Neural cell (in vitro differentiated cells): ENCODE measurements around the gene ELN. TPM values are rescaled to one million over a fixed set of nuclear protein-coding genes. Genes with fewer than 3 reads are reported as not detected.
"Not testable (repeated sequence)": the region's sequence is repeated elsewhere in the genome, so short reads cannot be mapped to it uniquely, and the experiment has no call there.

ENCODE experiments used
- H2AFZ ChIP-seq: fragments of 200-600, 300-800 bp; sonication (generic), shearing (Covaris generic); 2 replicates; pipeline ENCODE4 v1.6.0; 2014; ENCODE audit warnings: low read depth, mild to moderate bottlenecking, antibody characterized with exemption, low read length, moderate library complexity
- H3F3A ChIP-seq: fragments of 200-600 bp; shearing (Covaris generic); 2 replicates; pipeline ENCODE4 v1.6.1; 2016; ENCODE audit warnings: mild to moderate bottlenecking, moderate library complexity, mixed read lengths, antibody characterized with exemption, low read length; ENCODE audit not compliant: insufficient read depth, poor library complexity, severe bottlenecking
- H3K27ac ChIP-seq: fragments of 200-600, 300-800 bp; sonication (generic), shearing (Covaris generic); 2 replicates; pipeline ENCODE4 v1.5.1; 2014; ENCODE audit warnings: mild to moderate bottlenecking, low read length, moderate library complexity
- H3K27me3 ChIP-seq: fragments of 300-800, 200-600 bp; sonication (generic), shearing (Covaris generic); 2 replicates; pipeline ENCODE4 v1.6.0; 2014; ENCODE audit warnings: mild to moderate bottlenecking, low read depth, low read length, moderate library complexity; ENCODE audit not compliant: insufficient read depth
- H3K36me3 ChIP-seq: fragments of 300-800, 200-600 bp; sonication (generic), shearing (Covaris generic); 2 replicates; pipeline ENCODE4 v1.5.1; 2014; ENCODE audit warnings: mild to moderate bottlenecking, antibody characterized with exemption, low read length, moderate library complexity; ENCODE audit not compliant: insufficient read depth
- H3K4me2 ChIP-seq: fragments of 300-800, 200-600 bp; sonication (generic), shearing (Covaris generic); 2 replicates; pipeline ENCODE4 v1.6.0; 2014; ENCODE audit warnings: mild to moderate bottlenecking, low read length
- H3K4me3 ChIP-seq: fragments of 300-800, 200-600 bp; sonication (generic), shearing (Covaris generic); 2 replicates; pipeline ENCODE4 v1.5.1; 2014; ENCODE audit warnings: mild to moderate bottlenecking, low read length, moderate library complexity
- H3K79me2 ChIP-seq: fragments of 200-600 bp; shearing (Covaris generic); replicated peaks from 2 replicates; pipeline ENCODE4 v1.6.0; 2014; ENCODE audit warnings: mild to moderate bottlenecking, low read length, moderate library complexity; ENCODE audit not compliant: insufficient read depth
- H3K9ac ChIP-seq: fragments of 300-800, 200-600 bp; sonication (generic), shearing (Covaris generic); 2 replicates; pipeline ENCODE4 v1.6.1; 2016; ENCODE audit warnings: mild to moderate bottlenecking, low read length, mixed read lengths
- H3K9me2 ChIP-seq: fragments of 200-600 bp; shearing (Covaris generic); 2 replicates; pipeline ENCODE4 v1.6.1; 2016; ENCODE audit warnings: mild to moderate bottlenecking, low read length, mixed read lengths; ENCODE audit not compliant: insufficient read depth
- H3K9me3 ChIP-seq: fragments of 200-600, 300-800 bp; sonication (generic), shearing (Covaris generic); 2 replicates; pipeline ENCODE4 v1.6.1; 2016; ENCODE audit warnings: mild to moderate bottlenecking, mixed run types, low read length, moderate library complexity, mixed read lengths
- H4K20me1 ChIP-seq: fragments of 200-600 bp; shearing (Covaris generic); 2 replicates; pipeline ENCODE4 v1.6.1; 2016; ENCODE audit warnings: mild to moderate bottlenecking, mixed run types; ENCODE audit not compliant: insufficient read depth
- EP300 ChIP-seq: fragments of 450-650 bp; conservative IDR thresholded peaks from 2 replicates; pipeline ENCODE4 v1.6.1; 2014; ENCODE audit warnings: antibody characterized with exemption, mild to moderate bottlenecking, moderate library complexity; ENCODE audit not compliant: poor library complexity, severe bottlenecking
- EZH2 ChIP-seq: fragments of 200-600, 300-800 bp; shearing (Covaris generic), sonication (generic); IDR thresholded peaks from 2 replicates; pipeline ENCODE4 v1.6.1; 2014; ENCODE audit warnings: antibody characterized with exemption, low read length, borderline replicate concordance, mild to moderate bottlenecking; ENCODE audit not compliant: insufficient read depth, poor library complexity, severe bottlenecking
- MXI1 ChIP-seq: fragments of 450-650 bp; conservative IDR thresholded peaks from 2 replicates; pipeline ENCODE4 v1.6.1; 2014; ENCODE audit warnings: antibody characterized with exemption, mild to moderate bottlenecking; ENCODE audit not compliant: poor library complexity, severe bottlenecking
- POLR2AphosphoS5 ChIP-seq: IDR thresholded peaks from 2 replicates; pipeline ENCODE4 v1.6.1; 2012
- RAD21 ChIP-seq: fragments of 450-650 bp; conservative IDR thresholded peaks from 2 replicates; pipeline ENCODE4 v1.6.1; 2014; ENCODE audit warnings: antibody characterized with exemption, mild to moderate bottlenecking, moderate library complexity
- REST ChIP-seq: IDR thresholded peaks from 2 replicates; pipeline ENCODE4 v1.6.1; 2012; ENCODE audit warnings: borderline replicate concordance
- SMC3 ChIP-seq: fragments of 450-650 bp; conservative IDR thresholded peaks from 2 replicates; pipeline ENCODE4 v1.6.1; 2014; ENCODE audit warnings: antibody characterized with exemption, mild to moderate bottlenecking, moderate library complexity; ENCODE audit not compliant: poor library complexity
- TAF1 ChIP-seq: IDR thresholded peaks from 2 replicates; pipeline ENCODE4 v1.6.1; 2012; ENCODE audit warnings: low read depth
- polyA plus RNA-seq: library from polyadenylated mRNA; depleted of rRNA; stranded (reverse); fragments of >200 nt; gene quantifications from 2 replicates; pipeline ENCODE4 v1.2.3, GENCODE V29; 2014
- TF ChIP-seq, protein P1 (sequence below): fragments of 450-650 bp; IDR thresholded peaks from 2 replicates; pipeline ENCODE4 v1.5.1; 2014; ENCODE audit warnings: antibody characterized with exemption, mild to moderate bottlenecking, moderate library complexity; ENCODE audit not compliant: poor library complexity, severe bottlenecking

The ELN gene
- polyA plus RNA-seq, 1 donor from 2014 or later, result not detected

- H2AFZ ChIP-seq, result no peak overlapping the region
- H3K36me3 ChIP-seq, result no peaks in the 10 kb centered on the region
- H3F3A ChIP-seq, result no peaks in the 10 kb centered on the region
- no peak overlapping the region for H3K27ac ChIP-seq
- no peak overlapping the region for H3K9ac ChIP-seq
- no peak overlapping the region for H3K4me3 ChIP-seq
- TF ChIP-seq REST, result no peak
- TF ChIP-seq, protein P1, sequence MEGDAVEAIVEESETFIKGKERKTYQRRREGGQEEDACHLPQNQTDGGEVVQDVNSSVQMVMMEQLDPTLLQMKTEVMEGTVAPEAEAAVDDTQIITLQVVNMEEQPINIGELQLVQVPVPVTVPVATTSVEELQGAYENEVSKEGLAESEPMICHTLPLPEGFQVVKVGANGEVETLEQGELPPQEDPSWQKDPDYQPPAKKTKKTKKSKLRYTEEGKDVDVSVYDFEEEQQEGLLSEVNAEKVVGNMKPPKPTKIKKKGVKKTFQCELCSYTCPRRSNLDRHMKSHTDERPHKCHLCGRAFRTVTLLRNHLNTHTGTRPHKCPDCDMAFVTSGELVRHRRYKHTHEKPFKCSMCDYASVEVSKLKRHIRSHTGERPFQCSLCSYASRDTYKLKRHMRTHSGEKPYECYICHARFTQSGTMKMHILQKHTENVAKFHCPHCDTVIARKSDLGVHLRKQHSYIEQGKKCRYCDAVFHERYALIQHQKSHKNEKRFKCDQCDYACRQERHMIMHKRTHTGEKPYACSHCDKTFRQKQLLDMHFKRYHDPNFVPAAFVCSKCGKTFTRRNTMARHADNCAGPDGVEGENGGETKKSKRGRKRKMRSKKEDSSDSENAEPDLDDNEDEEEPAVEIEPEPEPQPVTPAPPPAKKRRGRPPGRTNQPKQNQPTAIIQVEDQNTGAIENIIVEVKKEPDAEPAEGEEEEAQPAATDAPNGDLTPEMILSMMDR, result no peak
- TF ChIP-seq POLR2AphosphoS5, result no peak
- TF ChIP-seq EZH2, result no peak
- H3K27me3 ChIP-seq, result no peaks in the 10 kb centered on the region
- H3K9me2 ChIP-seq, result no peaks in the 10 kb centered on the region
- no peaks in the 10 kb centered on the region for H4K20me1 ChIP-seq
- H3K79me2 ChIP-seq, result no peaks in the 10 kb centered on the region
- H3K9me3 ChIP-seq, result no peaks in the 10 kb centered on the region
- H3K4me2 ChIP-seq, result no peak overlapping the region
These were observed 16.7 kb downstream of the ELN start for GRCh38 chr7:74044366-74045350.

- not testable (repeated sequence) for H3K36me3 ChIP-seq, H3F3A ChIP-seq, H3K27me3 ChIP-seq, H3K9me3 ChIP-seq, H3K4me3 ChIP-seq, H3K27ac ChIP-seq, H3K9me2 ChIP-seq, H3K4me2 ChIP-seq, H4K20me1 ChIP-seq, H3K79me2 ChIP-seq, H2AFZ ChIP-seq, H3K9ac ChIP-seq
These were observed 18.6 kb downstream of the ELN start for GRCh38 chr7:74046581-74046980.

- no peaks in the 10 kb centered on the region for H3K27me3 ChIP-seq
These were observed 19.9 kb downstream of the ELN start for GRCh38 chr7:74047804-74048380.

More at GRCh38 chr7:74047804-74048380, 19.9 kb downstream of the ELN start:
- H4K20me1 ChIP-seq, result no peaks in the 10 kb centered on the region
- no peak overlapping the region for H3K4me2 ChIP-seq
- no peaks in the 10 kb centered on the region for H3K9me3 ChIP-seq
- no peak overlapping the region for H2AFZ ChIP-seq
- H3K9ac ChIP-seq, result no peak overlapping the region
- no peaks in the 10 kb centered on the region for H3K36me3 ChIP-seq
- TF ChIP-seq POLR2AphosphoS5 (no peak), SMC3 (no peak), MXI1 (no peak), EP300 (no peak), REST (no peak), TAF1 (no peak), EZH2 (no peak), RAD21 (no peak)
- TF ChIP-seq, protein P1, result no peak
- no peaks in the 10 kb centered on the region for H3K9me2 ChIP-seq
- no peak overlapping the region for H3K27ac ChIP-seq
- H3K4me3 ChIP-seq, result no peak overlapping the region
- H3F3A ChIP-seq, result no peaks in the 10 kb centered on the region
- no peaks in the 10 kb centered on the region for H3K79me2 ChIP-seq
